GM19468 (cell line): Measurements from ENCODE around the gene BUB1.
"Not testable (repeated sequence)": the region's sequence is repeated elsewhere in the genome, so short reads cannot be mapped to it uniquely, and the experiment has no call there.

Experiments
- ATAC-seq: cut with Tn5 transposase; IDR thresholded peaks from one replicate; pipeline ENCODE4 v1.9.1; 2021; ENCODE audit warnings: mild to moderate bottlenecking, moderate library complexity, moderate number of reproducible peaks; ENCODE audit not compliant: unreplicated experiment; ENCODE audit errors: extremely low read depth

Gene BUB1

DNA sequence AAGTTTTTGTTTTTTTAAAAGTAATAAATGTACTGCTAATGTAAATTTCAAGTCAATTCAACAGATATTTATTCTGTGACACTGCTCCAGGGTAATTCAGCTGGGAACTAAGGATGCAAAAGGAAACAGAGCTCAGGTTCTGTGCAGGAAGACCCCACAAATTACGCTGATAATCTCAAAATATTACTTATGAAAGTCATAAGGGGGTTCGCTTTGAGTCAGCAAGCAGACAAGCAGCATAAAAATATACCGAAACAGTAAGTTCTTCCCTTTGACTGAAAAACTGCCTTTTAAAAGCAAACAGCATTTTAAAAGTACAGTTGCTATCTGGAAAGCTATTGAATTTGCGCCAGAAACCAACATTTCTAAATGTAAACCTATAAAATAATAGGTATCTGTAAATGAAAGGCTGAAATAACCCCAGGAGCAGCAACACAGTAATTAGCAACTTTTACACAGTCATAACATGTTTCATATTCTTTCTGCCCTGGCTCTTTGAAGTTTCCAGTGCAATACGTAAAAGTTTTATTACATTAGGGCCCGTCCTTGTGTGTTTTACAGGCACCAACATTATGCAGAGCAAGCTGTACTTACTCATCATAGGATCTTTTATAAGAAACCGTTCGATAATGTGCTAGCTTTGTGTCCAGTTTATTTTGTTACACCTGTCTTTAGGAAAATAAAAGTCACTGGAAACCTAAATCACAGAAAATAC lies 68.9 kb downstream of the BUB1 start:
- ATAC-seq, result not testable (repeated sequence)

DNA sequence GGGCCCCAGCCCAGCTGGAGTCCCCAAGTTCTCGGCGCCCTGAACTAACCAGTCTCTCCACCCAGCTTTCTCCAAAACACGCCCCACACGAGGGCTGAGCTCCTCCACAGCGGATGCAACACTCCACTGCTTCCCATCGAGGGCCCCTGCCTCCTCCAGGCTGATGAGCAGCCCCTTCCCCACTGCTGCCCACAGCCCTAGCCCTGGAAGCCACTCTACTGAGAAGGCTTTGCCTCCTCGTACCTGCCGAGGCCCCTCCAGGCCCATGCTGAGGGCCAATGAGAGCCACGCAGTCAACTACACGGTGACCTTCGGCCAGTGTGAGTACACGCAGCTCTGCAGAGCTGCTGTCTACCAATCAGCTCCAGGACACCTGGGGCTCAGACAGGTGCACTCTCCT lies 72.8 kb downstream of the BUB1 start:
- not testable (repeated sequence) for ATAC-seq

DNA sequence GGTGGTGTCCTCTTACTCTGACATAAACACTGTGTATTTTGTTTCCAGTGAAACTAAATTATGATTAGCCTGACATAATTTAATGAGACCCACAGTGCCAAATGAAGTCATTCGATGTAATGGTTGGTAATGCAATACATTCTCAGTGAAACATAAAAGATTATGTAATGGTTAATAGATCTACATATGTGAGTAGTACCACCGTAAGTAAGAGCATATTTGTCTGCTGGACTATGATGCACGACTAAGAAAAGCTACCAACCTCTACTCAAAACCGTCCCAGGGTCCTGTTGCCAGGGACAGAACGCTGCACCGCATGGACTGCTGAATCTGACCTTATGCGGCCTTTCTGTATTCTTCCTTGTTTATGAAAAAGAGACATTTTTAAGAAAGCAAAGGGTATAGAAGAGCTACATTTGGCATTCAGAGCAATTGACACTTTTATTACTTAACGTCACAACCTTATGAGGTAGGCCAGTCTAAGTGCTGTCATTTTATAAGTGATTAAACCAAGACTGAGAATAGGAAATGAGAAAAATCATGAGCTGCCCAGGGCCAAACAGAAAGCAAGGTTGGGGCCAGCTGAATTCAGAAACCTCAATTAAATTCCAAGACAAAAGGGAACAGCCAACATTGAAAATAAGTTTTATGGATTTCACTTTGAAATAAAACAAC lies 73.8 kb downstream of the BUB1 start:
- ATAC-seq, result not testable (repeated sequence)

DNA sequence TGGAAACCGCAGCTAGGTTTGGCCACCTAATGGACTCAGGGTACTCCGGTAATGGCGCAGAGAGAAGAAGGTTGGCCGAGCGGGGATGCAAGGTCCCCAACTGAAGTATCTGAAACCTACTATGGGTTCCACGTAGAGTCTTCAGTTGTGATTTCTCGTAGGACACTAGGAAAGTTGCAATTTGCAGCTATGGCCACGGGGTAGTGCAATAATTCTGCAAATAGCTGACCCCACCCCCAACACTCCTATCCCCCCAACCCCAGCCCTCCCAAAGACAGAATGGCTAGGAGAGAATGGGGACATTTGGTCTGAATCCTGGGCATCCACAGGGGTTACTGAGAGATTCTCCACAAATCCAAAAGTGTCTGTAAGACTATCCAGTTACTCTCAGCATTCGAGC lies 75.7 kb downstream of the BUB1 start:
- ATAC-seq, result not testable (repeated sequence)

DNA sequence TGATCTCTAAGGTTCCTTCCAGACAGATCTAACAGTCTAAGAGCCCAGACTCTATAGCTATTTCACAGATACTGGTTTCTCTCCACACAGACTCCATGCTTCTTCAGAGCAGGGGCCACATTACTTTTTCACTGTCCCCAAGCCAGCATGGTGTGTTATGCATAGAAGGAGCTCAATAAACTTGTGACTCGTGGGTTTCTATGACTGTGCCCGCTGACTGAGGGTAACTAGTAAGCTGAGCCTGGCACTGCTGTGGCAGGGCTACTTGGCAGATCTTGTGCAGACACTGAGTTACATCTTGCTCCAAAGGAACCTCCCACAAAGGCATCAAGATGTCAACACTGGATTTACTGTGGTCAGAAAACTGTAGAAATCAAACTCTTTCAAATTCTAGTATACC lies 85.9 kb downstream of the BUB1 start:
- not testable (repeated sequence) for ATAC-seq

DNA sequence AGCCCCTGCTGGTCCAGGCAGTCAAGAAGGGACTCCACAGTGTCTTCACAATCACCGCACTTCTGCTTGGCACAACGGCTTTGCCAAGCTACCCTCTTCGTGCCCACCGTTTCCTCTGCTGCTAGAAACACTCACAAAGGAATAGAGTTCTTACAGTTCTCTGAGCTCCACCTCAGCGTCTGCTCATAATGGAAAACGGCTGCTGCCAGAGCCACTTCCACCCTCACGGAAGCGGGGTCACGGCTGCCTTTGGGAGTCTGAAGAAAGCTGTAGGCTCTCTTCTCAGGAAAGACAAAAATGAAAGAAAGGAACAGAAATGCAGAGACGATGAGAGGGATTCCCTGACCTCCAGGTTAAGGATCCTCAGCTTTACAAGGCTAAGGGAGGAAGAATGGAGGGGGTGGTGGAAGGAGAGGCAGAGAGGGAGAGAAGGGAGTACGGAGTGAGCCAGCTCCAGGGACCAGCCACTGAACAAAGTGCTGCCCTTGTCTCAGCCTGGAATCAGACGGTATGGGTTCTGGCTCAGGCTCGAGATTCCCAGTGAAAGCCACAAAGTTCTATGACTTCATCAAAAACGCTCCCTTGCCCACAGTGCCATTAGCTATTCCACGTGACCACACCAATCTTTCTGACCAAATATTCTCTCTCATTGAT lies 88.1 kb downstream of the BUB1 start:
- ATAC-seq, result not testable (repeated sequence)

DNA sequence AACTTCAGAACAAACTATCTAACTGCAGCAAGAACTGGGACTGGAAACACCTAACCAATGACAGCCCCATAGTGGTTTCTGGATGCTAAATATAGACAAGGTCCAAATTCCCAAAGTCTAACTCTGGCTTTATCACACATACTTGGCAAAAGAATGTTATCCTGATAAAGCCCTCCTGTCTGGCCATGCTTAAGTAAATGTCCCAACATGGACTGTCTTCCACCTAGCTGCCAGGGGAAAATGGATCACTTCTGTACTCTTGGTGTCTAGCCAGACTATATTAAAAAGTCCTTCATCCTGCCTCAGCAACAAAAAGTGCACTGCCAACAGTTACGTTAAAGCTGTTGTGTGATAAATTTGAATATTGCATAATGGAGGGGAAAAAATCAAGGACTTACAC lies 89.3 kb downstream of the BUB1 start:
- not testable (repeated sequence) for ATAC-seq
